Activated naive CD8-positive, alpha-beta T cell (primary cell): ENCODE results near the gene TSHR.

Source experiments
- H3K27ac Mint-ChIP-seq: one replicate; pipeline ENCODE4 v1.8.0; 2021; ENCODE audit warnings: mixed read lengths
- H3K27me3 Mint-ChIP-seq: one replicate; pipeline ENCODE4 v1.8.0; 2021; ENCODE audit warnings: mixed read lengths
- H3K36me3 Mint-ChIP-seq: one replicate; pipeline ENCODE4 v1.8.0; 2021; ENCODE audit warnings: mixed read lengths
- H3K4me1 Mint-ChIP-seq: one replicate; pipeline ENCODE4 v1.8.0; 2021; ENCODE audit warnings: low read depth, mixed read lengths
- H3K4me3 Mint-ChIP-seq: one replicate; pipeline ENCODE4 v1.8.0; 2021; ENCODE audit warnings: mild to moderate bottlenecking, mixed read lengths
- H3K9me3 Mint-ChIP-seq: one replicate; pipeline ENCODE4 v1.8.0; 2021; ENCODE audit warnings: low read depth, mixed read lengths

TSHR gene

DNA sequence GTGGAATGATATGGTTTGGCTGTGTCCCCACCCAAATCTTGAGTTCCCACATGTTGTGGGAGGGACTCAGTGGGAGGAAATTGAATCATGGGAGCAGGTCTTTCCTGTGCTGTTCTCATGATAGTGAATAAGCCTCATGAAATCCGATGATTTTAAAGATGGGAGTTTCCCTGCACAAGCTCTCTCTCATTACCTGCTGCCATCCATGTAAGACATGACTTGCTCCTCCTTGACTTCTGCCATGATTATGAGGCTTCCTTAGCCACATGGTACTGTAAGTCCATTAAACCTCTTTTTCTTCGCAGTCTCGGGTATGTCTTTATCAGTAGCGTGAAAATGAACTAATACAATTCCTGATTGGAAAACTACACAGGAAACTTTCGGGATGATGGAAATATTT is 100.5 kb downstream of the TSHR start:
- no peak overlapping the region for H3K4me3 Mint-ChIP-seq
- H3K4me1 Mint-ChIP-seq, result no peaks in the 10 kb centered on the region
- peaks cover 26% of the 10 kb centered on the region for H3K9me3 Mint-ChIP-seq
- no peak overlapping the region for H3K27ac Mint-ChIP-seq
- H3K27me3 Mint-ChIP-seq, result peaks cover 11% of the 10 kb centered on the region
- H3K36me3 Mint-ChIP-seq, result peaks cover 12% of the 10 kb centered on the region

DNA sequence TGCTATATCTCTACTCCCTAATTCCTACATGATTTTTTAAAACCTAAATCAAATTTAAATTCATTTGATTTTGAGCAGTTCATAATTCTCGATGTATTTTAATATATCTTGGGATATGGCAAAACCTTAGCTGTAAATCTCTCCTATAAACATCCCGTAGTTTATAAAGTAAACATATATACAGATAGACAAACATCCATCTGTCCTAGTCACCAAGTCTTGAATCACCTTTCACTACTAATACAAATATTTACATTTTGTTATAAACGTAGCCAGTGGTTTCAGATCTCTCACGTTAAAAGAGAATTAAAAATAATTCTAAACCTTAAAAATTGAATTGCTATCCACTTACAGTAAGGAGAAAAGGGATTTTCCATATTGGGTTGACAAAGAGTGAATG is 107.0 kb downstream of the TSHR start:
- no peaks in the 10 kb centered on the region for H3K9me3 Mint-ChIP-seq
- H3K27me3 Mint-ChIP-seq, result peaks cover 11% of the 10 kb centered on the region
- H3K27ac Mint-ChIP-seq, result no peak overlapping the region
- no peaks in the 10 kb centered on the region for H3K4me1 Mint-ChIP-seq
- H3K36me3 Mint-ChIP-seq, result no peaks in the 10 kb centered on the region
- H3K4me3 Mint-ChIP-seq, result no peak overlapping the region

DNA sequence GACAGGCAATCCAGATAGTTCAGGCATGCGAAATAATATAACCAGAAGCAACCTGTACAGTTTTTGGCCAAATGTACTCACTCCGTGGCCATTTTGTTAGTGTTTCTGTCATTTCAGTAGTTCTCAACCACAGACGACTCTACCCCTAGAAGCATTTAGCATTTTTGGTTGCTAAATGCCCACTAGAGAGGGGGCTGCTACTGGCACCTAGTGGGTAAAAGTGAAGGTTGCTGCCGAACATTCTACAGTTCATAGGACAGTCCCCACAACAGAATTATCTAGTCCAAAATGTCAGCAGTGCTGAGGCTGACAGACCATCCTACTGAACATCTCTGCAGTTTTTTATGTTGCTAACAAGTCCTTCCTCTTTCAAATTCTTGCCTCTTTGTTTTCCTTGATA is 107.4 kb downstream of the TSHR start:
- Mint-ChIP-seq H3K27ac (no peak overlapping the region), H3K36me3 (no peaks in the 10 kb centered on the region), H3K4me3 (no peak overlapping the region), H3K4me1 (no peaks in the 10 kb centered on the region), H3K27me3 (peaks cover 11% of the 10 kb centered on the region), H3K9me3 (no peaks in the 10 kb centered on the region)

DNA sequence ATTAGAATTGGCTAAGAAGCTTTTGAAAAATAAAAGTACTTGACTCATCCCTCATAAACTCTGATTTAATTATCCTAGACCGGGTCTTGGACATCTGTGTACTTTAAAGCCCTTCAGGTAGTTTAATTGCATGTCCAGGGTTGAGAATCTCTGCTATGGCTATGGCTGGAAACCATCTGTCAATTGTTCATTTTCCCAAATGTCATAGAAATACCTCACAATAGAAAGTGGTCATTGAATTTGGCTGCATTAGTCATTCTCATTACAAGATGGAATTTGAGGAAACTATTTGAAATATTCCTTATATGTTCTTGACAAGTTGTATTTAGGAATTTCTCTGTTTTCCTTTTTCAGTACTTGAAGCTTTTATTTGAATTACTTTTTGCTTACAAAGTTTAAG is 111.3 kb downstream of the TSHR start:
- no peak overlapping the region for H3K4me3 Mint-ChIP-seq
- H3K9me3 Mint-ChIP-seq, result peaks cover 10% of the 10 kb centered on the region
- no peak overlapping the region for H3K27ac Mint-ChIP-seq
- H3K36me3 Mint-ChIP-seq, result peaks cover 5% of the 10 kb centered on the region
- peaks cover 1% of the 10 kb centered on the region for H3K27me3 Mint-ChIP-seq
- no peaks in the 10 kb centered on the region for H3K4me1 Mint-ChIP-seq

DNA sequence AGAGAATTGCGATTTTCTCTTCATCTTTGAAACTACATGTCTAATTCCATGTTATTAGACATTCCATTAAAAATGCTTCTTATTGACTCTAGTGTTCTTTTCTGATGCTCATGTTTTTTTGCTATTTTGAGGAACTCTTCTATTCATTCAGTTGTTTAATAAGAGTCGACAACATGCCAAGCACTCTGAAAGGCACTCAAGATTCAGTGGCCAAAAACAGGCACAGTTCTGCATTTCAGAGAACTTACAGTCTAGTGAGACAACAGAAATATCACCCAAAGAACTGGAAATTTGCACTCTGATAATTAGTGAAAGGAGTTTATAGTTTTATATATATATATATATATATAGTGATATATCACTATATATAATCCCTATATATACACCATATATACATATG is 111.7 kb downstream of the TSHR start:
- Mint-ChIP-seq H3K27ac (no peak overlapping the region), H3K4me1 (no peaks in the 10 kb centered on the region), H3K36me3 (peaks cover 5% of the 10 kb centered on the region), H3K9me3 (peaks cover 10% of the 10 kb centered on the region), H3K4me3 (no peak overlapping the region), H3K27me3 (peaks cover 1% of the 10 kb centered on the region)

DNA sequence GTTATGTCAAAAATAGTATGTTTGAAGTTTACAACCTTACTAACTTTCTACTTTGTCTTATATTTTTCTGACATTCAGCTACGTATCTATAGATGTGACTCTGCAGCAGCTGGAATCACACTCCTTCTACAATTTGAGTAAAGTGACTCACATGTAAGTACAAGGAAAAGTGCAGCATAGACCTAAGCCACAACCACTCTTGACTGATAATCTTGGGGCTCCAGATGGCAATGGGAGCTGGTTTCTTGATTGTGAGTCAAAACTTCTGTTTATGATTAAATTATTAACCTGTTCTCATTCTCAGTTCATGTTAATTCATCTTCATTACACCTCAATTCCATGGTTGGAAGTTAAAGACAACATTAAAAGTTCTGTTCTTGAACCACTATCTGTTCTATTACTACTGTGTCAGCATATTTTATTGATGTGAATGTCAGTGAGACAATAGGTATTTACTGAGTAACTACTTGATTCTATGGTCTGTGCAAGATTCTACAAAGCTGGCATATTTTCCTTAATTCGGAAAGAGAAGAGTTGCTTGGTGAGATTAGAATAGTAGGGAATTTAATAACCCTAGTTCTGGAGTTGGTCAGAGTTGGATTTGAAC is 112.9 kb downstream of the TSHR start:
- peaks cover 5% of the 10 kb centered on the region for H3K36me3 Mint-ChIP-seq
- H3K27me3 Mint-ChIP-seq, result peaks cover 1% of the 10 kb centered on the region
- H3K9me3 Mint-ChIP-seq, result peaks cover 10% of the 10 kb centered on the region
- no peak overlapping the region for H3K4me3 Mint-ChIP-seq
- no peaks in the 10 kb centered on the region for H3K4me1 Mint-ChIP-seq
- H3K27ac Mint-ChIP-seq, result no peak overlapping the region

DNA sequence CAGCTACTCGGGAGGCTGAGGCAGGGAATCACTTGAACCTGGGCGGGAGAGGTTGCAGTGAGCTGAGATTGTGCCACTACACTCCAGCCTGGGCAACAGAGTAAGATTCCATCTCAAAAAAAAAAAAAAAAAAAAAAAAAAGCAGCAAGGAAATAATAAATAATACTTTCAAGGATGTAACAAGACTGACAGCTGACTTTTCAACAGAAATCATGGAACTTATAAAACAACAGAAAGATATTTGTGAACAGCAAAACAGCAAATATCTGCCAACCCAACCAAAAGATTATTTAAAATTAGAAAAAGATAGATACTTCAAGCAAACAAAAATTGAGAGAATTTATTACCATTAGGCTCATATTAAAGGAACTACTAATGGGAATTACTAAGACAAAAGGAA is 115.1 kb downstream of the TSHR start:
- Mint-ChIP-seq H3K4me3 (no peak overlapping the region), H3K27me3 (peaks cover 1% of the 10 kb centered on the region), H3K36me3 (peaks cover 5% of the 10 kb centered on the region)

DNA sequence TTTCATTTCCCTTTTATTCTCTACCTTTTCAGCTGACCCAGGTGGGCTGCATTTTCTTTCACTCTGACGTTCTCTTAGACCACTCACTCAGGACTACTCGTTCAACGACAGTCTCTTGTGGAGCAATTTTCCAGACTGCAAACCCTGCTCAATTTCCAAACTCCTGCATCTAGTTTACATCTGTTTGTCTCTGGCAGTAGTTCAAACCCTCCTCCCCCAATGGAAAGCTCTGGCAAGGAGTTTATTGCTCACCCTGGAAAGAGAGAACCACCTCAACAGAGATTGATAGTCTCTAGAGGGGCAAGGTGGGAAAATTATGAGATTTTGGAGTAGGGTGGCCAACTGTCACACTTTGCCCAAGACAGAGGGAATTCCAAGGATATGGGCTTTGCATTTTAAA is 130.2 kb downstream of the TSHR start:
- no peaks in the 10 kb centered on the region for H3K9me3 Mint-ChIP-seq
- H3K36me3 Mint-ChIP-seq, result no peaks in the 10 kb centered on the region
- no peak overlapping the region for H3K27ac Mint-ChIP-seq
- H3K4me3 Mint-ChIP-seq, result no peak overlapping the region
- H3K4me1 Mint-ChIP-seq, result no peaks in the 10 kb centered on the region
- no peaks in the 10 kb centered on the region for H3K27me3 Mint-ChIP-seq

More for the DNA sequence above, 115.1 kb downstream of the TSHR start:
- Mint-ChIP-seq H3K4me1 (no peaks in the 10 kb centered on the region), H3K9me3 (peaks cover 10% of the 10 kb centered on the region), H3K27ac (no peak overlapping the region)

DNA sequence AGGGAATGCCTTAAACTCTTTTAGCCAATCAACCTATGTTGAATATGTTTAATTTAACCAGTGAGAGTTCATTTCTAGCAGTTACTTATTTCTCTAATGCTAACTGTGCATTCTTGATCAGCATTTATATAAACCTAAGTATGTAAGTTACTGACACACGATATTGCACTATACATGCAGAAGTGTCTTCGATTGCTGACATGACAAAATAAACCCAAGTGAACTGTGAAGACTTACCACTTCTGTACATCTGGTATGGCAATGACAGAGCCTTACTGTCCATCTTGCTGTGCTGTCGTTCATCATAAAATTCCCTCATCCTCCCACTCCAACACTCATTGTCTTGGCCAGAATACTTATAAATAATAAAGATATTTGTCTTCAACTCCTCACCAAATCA is 131.8 kb downstream of the TSHR start:
- Mint-ChIP-seq H3K27ac (no peak overlapping the region), H3K9me3 (no peaks in the 10 kb centered on the region), H3K27me3 (no peaks in the 10 kb centered on the region), H3K36me3 (peaks cover 3% of the 10 kb centered on the region), H3K4me3 (no peak overlapping the region), H3K4me1 (no peaks in the 10 kb centered on the region)

DNA sequence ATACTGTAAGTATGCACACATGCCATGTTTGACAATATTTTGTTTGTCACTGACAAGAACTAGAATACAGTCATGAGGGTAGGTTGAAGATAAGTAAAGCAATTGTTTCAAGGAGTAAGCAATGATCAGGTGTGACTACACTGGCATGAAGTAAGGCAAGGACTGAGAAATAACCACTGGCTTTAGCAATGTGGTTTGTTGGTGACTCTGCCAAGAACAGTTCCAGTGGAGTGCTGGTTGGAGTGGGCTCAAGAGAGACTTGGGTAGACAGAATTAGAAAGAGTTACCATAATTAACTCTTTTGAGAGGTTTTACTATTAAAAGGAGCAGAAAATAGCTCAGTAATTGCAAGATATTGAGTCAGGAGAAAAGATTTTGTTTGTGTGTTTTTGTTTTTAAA is 135.7 kb downstream of the TSHR start:
- Mint-ChIP-seq H3K27me3 (no peaks in the 10 kb centered on the region), H3K4me3 (no peak overlapping the region), H3K9me3 (no peaks in the 10 kb centered on the region), H3K27ac (no peak overlapping the region), H3K36me3 (peaks cover 3% of the 10 kb centered on the region), H3K4me1 (no peaks in the 10 kb centered on the region)

DNA sequence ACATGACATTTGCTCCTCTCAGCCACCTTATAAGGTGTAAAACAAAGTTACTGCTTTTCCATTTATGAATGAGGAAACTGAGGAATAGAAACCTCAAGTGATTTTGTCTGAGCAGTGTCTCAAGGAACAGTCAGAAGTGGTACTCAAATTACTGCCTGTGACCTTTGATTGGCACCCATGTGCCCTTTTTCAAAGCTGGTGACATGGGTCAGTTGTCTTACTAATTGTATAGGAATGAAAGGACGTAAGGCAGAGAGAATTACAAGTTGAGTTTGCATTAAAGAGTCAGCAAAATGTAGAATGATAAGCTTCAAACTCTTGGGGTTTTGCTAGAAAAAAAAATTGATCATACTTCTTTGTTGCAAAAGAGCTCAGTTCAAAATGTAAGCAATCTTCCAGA is 136.2 kb downstream of the TSHR start:
- H3K36me3 Mint-ChIP-seq, result peaks cover 3% of the 10 kb centered on the region
- H3K9me3 Mint-ChIP-seq, result no peaks in the 10 kb centered on the region

DNA sequence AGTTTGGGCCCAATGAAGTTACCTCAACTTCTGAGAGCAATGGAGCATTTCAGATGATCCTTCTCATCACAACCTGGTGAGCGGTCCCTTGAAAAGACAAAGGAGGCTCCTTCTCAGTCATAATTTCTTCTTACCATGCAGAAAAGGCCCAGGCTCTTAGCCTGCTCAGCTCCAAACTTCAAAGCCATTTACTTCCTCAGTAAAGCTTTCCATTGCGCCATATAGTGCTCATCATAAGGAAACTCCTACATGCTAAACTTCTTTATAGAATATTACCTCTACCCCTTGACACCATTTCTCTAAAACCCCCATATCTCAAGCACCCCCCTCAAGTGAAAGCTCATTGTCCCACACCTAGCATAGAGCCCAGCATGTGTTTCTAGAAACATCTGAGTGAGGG is 138.2 kb downstream of the TSHR start:
- no peak overlapping the region for H3K4me3 Mint-ChIP-seq
- no peaks in the 10 kb centered on the region for H3K27me3 Mint-ChIP-seq
- H3K36me3 Mint-ChIP-seq, result peaks cover 3% of the 10 kb centered on the region
- no peaks in the 10 kb centered on the region for H3K9me3 Mint-ChIP-seq
- H3K27ac Mint-ChIP-seq, result no peak overlapping the region
- H3K4me1 Mint-ChIP-seq, result no peaks in the 10 kb centered on the region

More for the DNA sequence above, 136.2 kb downstream of the TSHR start:
- no peak overlapping the region for H3K27ac Mint-ChIP-seq
- H3K4me1 Mint-ChIP-seq, result no peaks in the 10 kb centered on the region
- no peaks in the 10 kb centered on the region for H3K27me3 Mint-ChIP-seq
- no peak overlapping the region for H3K4me3 Mint-ChIP-seq

DNA sequence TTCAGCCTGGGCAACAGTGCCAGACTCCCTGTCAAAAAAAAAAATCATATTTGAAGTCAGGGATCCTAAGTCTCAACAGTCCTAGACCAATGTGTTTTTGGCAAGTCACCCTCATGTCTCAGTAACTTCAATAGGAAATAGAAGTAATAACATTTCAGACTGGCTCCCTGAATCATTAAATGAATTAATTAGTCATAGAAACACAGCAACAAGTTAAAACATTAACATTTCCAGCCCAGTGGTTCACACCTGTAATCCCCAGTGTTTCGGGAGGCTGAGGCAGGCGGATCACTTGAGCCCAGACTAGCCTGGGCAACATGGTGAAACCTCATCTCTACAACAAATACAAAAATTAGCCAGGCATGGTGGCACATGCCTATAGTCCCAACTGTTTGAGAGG is 140.1 kb downstream of the TSHR start:
- no peaks in the 10 kb centered on the region for H3K27me3 Mint-ChIP-seq
- no peaks in the 10 kb centered on the region for H3K9me3 Mint-ChIP-seq
- H3K4me1 Mint-ChIP-seq, result no peaks in the 10 kb centered on the region
- H3K36me3 Mint-ChIP-seq, result peaks cover 3% of the 10 kb centered on the region
- no peak overlapping the region for H3K4me3 Mint-ChIP-seq
- no peak overlapping the region for H3K27ac Mint-ChIP-seq

DNA sequence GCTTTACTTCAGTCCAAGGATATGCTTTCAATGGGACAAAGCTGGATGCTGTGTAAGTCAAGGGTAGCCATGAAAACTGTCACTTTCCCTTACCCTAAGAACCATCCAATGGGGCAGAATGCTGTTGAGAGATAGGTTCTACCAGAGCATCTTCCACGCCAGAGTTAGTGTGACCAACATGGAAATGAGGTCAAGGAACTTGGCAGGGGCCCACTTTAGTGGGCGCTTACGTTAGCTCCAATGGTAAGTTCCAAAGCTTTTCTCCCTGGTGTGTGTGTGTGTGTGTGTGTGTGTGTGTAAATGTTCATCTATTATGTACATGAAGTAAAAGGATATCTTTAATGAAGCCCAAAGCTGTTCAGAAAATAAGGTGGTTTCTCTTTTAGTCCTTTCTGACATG is 141.2 kb downstream of the TSHR start:
- H3K4me1 Mint-ChIP-seq, result no peaks in the 10 kb centered on the region
- no peaks in the 10 kb centered on the region for H3K27me3 Mint-ChIP-seq
- no peak overlapping the region for H3K4me3 Mint-ChIP-seq
- H3K27ac Mint-ChIP-seq, result no peak overlapping the region
- no peaks in the 10 kb centered on the region for H3K36me3 Mint-ChIP-seq
- H3K9me3 Mint-ChIP-seq, result no peaks in the 10 kb centered on the region

DNA sequence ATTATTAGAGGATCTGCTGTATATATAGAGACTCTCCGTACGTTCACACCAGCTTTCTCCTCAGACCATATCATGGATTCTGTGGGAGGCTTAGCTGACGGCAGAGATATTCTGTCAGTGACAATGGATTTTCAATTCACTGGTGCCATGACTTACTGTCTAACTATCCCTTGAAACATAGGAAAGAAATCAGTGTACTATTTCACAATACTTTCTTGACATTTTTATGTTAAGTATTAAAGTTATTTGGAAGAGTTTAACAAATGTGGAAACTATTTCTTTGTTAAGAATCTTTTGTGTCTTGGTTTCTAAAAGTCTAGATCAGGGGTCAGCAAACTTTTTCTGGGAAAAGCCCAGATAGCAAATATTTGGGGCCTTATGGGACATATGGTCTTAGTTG is 146.8 kb downstream of the TSHR start:
- Mint-ChIP-seq H3K4me1 (no peaks in the 10 kb centered on the region), H3K9me3 (no peaks in the 10 kb centered on the region), H3K36me3 (no peaks in the 10 kb centered on the region), H3K4me3 (no peak overlapping the region), H3K27ac (no peak overlapping the region), H3K27me3 (no peaks in the 10 kb centered on the region)

DNA sequence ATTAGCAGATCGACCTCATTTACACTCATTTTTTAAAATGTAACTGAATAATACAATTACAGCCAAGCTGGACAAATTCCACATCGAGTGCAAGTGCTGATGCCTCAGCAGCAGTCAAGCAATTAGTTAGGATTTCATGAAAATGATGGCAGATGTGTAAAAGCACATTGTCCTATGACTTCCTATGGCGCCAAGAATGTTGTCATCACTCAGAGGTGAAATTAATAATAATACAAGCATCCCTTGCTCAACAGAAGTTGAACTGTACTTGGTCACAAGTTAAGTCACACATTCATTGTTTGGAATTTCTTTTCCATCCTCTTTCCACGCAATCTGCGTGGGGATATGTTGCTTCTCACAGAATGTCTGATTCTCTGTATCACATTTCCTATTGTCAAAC is 148.0 kb downstream of the TSHR start:
- Mint-ChIP-seq H3K27me3 (no peaks in the 10 kb centered on the region), H3K27ac (no peak overlapping the region), H3K9me3 (no peaks in the 10 kb centered on the region), H3K4me3 (no peak overlapping the region), H3K4me1 (no peaks in the 10 kb centered on the region), H3K36me3 (no peaks in the 10 kb centered on the region)
